HUES64 (cell line): ENCODE results near the gene AUP1.
"Not testable (repeated sequence)": the region's sequence is repeated elsewhere in the genome, so short reads cannot be mapped to it uniquely, and the experiment has no call there.

Experiments
- H3K27ac ChIP-seq: 2 replicates; pipeline ENCODE4 v1.7.0; 2013; ENCODE audit warnings: low read depth, low read length, inconsistent platforms
- H3K27me3 ChIP-seq: 2 replicates; pipeline ENCODE4 v1.6.1; 2013; ENCODE audit warnings: mild to moderate bottlenecking, low read length; ENCODE audit not compliant: insufficient read depth
- H3K36me3 ChIP-seq: 2 replicates; pipeline ENCODE4 v1.6.1; 2013; ENCODE audit warnings: mild to moderate bottlenecking, low read length; ENCODE audit not compliant: insufficient read depth
- H3K4me1 ChIP-seq: 2 replicates; pipeline ENCODE4 v1.6.1; 2013; ENCODE audit warnings: mild to moderate bottlenecking, low read length, moderate library complexity; ENCODE audit not compliant: insufficient read depth
- H3K4me3 ChIP-seq: 2 replicates; pipeline ENCODE4 v1.5.1; 2013; ENCODE audit warnings: mild to moderate bottlenecking, low read length, moderate library complexity
- H3K9ac ChIP-seq: 2 replicates; pipeline ENCODE4 v1.6.1; 2013; ENCODE audit warnings: mild to moderate bottlenecking, low read depth, low read length
- H3K9me3 ChIP-seq: 2 replicates; pipeline ENCODE4 v1.6.1; 2013; ENCODE audit warnings: low read depth, low read length; ENCODE audit not compliant: insufficient read depth
- whole genome bisulfite sequencing: fragments of 150-250, 120-280 bp; methylation state at CpG from one replicate; pipeline ENCODE4 v1.1.7; 2013; ENCODE audit warnings: missing lambda C conversion rate; 5-methylcytosine and 5-hydroxymethylcytosine counted together

The AUP1 gene

DNA sequence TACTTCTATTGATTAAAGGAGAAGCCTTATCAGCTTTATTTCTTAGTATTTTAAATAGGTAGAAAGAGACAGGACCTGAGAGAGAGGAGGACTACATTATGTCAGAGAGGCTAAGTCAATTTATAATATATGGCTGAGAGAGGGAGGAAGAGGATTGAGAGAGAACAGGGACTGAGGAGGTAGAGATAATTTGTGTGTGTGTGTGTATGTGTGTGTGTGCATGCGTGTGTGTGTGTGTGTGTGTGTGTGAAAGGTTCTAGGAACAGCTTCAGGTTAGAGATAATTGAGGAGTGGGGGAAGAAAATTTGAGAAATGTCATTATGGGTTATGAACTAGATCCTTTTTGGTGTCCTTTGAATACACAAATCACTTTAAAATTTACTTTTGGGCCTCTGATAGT lies 40.2 kb upstream of the AUP1 start:
- Histone ChIP-seq H3K27ac (no peak overlapping the region), H3K4me3 (no peak overlapping the region), H3K27me3 (peaks cover 5% of the 10 kb centered on the region; the same call in 1 of the 2 replicates), H3K4me1 (no peaks in the 10 kb centered on the region), H3K9me3 (no peaks in the 10 kb centered on the region), H3K36me3 (no peaks in the 10 kb centered on the region), H3K9ac (no peak overlapping the region)
- 84% methylated on average over 1 of the region's 1 CpG for WGBS

DNA sequence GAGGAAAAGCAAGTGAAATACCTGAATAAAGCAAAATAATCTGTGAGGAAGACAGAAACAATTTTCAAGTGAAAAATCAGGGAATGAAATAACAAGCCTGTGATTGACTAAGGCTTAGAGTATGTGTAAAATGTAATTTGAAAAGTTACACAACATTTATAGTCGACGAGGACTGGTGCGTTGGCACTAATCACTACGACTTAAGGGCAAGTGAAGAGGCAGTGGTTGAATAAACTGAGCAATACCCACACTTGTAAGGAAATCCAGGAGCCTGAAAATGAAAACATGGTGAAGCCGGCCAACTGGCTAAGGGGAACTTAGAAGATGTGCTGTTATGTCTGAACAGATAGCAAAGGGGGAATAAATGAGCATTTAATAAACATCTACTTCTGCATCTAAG lies 38.4 kb upstream of the AUP1 start:
- Histone ChIP-seq H3K27ac (no peak overlapping the region), H3K4me1 (no peaks in the 10 kb centered on the region), H3K27me3 (peaks cover 7% of the 10 kb centered on the region), H3K9me3 (no peaks in the 10 kb centered on the region), H3K4me3 (no peak overlapping the region), H3K9ac (no peak overlapping the region), H3K36me3 (no peaks in the 10 kb centered on the region)
- 94% methylated on average over 5 of the region's 5 CpGs for WGBS

DNA sequence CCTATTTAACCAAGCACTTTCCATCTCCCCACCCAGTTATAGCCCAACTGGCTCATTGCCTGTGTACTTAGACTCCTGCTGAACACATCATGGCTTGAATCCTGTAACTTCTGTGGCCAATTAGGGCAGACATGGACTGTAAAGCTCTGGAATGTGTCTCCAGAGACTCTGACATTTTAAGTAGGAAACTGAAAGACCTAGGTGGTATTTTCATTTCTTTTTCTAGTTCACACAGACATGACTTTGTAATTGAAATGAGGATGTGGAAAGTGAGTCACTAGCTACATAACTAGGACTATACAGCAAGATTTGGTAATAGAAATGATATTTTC lies 37.2 kb upstream of the AUP1 start:
- Histone ChIP-seq H3K36me3 (no peaks in the 10 kb centered on the region), H3K4me3 (no peak overlapping the region), H3K9ac (no peak overlapping the region), H3K9me3 (no peaks in the 10 kb centered on the region), H3K4me1 (no peaks in the 10 kb centered on the region), H3K27me3 (peaks cover 9% of the 10 kb centered on the region), H3K27ac (no peak overlapping the region)

DNA sequence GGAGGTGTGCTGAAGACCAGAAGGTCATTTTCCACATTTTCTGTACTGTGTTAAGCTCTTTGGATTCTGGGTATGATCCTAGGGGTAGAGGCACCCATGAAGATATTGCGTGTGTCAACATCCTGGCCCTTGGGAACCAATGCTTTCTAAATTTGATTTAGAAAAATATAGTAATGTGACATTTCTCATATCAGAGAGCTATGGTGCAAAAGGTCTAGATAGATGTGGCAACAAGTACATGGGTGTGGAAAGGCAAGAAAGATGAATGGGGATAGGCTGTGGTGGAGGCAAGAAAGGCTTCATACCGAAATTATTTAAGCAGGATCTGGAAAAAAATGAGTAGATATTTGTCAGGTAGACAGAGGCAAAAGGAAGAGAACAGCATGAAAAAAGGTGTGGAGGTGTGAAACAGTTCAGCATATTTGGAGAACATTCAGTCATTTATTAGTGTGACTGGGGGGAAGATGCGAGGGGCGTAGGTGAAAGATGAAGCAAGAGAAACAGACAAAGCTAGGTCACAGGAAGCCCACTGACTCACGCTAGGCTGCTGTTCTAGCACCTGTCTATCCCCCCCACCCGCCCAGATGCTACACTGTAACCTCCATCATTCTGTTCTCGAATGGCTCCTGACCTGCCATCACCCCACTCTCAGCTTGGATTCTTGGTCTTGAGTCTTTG lies 36.7 kb upstream of the AUP1 start:
- Histone ChIP-seq H3K4me3 (no peak overlapping the region), H3K4me1 (no peaks in the 10 kb centered on the region), H3K9me3 (no peaks in the 10 kb centered on the region), H3K9ac (no peak overlapping the region), H3K36me3 (no peaks in the 10 kb centered on the region), H3K27me3 (peaks cover 14% of the 10 kb centered on the region), H3K27ac (no peak overlapping the region)
- 86% methylated on average over 7 of the region's 7 CpGs for WGBS

DNA sequence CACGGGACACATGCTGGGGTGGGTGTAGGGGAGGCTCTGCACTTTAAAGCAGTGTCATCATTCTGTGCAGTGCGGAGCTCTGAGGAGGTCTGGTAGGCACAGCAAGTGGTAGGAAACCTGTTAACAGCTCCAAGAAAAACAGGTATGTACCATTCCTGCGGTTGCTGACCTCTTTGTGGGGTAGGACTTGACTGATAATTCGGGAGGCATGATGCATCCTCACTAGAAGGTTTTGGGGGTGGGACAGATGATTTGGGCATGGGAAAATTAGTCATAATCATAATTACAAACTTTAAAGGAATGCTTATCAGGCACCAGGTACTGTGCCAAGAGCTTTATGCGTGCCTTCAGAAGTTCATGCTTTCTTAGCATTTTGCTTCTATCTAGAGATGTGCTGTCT lies 34.7 kb upstream of the AUP1 start:
- Histone ChIP-seq H3K27ac (no peak overlapping the region), H3K27me3 (peaks cover 18% of the 10 kb centered on the region), H3K4me1 (peaks cover 8% of the 10 kb centered on the region), H3K4me3 (no peak overlapping the region), H3K9ac (no peak overlapping the region), H3K36me3 (no peaks in the 10 kb centered on the region), H3K9me3 (no peaks in the 10 kb centered on the region)
- 82% methylated on average over 5 of the region's 5 CpGs for WGBS

DNA sequence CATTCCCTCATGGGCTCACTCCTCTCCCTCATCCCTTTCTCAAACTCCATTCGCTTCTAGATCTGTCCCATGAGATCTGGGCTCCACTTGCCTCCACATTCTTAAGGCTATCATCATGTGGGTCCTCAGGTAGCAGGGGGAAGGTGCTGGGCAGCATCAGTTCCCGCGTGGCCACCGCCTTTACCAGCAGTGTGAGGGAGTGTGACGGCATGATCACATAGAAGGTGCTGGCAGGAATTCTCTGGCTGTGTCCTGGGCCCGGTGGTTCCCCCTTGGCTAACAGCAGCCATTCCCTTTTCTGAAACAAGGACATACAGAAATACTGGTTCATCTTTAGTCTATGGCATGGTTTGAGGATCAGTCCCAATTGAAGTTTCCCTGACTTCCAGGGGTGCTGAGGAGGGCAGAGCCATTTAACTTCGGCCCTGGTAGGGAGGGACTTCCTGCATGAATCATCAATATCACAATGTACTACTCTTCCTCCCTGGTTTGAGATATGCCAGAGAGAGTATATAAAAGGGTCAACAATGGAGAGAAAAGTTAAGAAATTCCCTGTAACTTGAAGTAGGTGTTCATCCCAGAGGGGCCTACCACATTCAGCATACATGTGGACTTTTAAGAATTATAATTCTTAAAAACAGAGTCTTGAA lies 32.7 kb upstream of the AUP1 start:
- 83% methylated on average over 7 of the region's 7 CpGs for WGBS
- Histone ChIP-seq H3K4me1 (peaks cover 8% of the 10 kb centered on the region), H3K4me3 (no peak overlapping the region), H3K9me3 (no peaks in the 10 kb centered on the region), H3K36me3 (no peaks in the 10 kb centered on the region), H3K9ac (no peak overlapping the region), H3K27me3 (peaks cover 16% of the 10 kb centered on the region), H3K27ac (no peak overlapping the region)

DNA sequence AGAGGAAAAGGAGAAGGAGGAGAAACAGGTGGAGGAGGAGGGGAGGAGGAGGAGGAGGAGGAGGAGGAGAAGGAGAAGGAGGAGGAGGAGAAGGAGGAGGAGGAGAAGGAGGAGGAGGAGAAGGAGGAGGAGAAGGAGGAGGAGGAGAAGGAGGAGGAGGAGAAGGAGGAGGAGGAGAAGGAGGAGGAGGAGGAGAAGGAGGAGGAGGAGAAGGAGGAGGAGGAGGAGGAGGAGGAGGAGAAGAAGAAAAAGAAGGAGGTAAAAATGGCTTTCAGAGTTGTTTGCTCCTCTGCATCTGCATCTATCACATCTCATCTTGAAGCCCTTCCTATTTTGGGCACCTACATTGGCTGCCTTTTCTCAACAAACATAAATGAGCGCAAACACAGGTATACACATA lies 31.5 kb upstream of the AUP1 start:
- H3K27me3 ChIP-seq, result peaks cover 18% of the 10 kb centered on the region
- not testable (repeated sequence) for H3K9me3 ChIP-seq, H3K27ac ChIP-seq, H3K4me1 ChIP-seq, H3K9ac ChIP-seq, H3K36me3 ChIP-seq, H3K4me3 ChIP-seq
- WGBS, result 94% methylated on average over 1 of the region's 1 CpG

DNA sequence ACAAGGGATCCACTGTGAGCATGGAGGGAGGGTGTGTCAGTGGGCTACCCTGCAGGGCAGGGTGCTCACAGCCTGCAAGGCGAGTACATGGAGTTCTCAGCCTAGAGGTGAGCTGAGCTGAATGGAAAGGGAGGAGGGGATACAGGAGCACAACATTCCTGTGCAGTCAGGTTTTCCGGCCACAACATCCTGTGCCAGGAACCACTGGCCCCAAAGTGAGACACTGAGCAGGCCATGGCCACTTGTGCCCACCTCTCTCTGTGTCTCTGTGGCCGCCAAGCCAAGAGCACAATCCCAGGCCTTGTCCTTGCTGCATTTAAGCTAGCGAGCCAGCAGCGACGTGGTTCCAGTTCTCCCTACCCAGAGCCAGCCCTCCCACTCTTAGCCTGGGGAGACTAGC lies 31.1 kb upstream of the AUP1 start:
- Histone ChIP-seq H3K9ac (no peak overlapping the region), H3K36me3 (no peaks in the 10 kb centered on the region), H3K4me3 (no peak overlapping the region), H3K27ac (no peak overlapping the region), H3K9me3 (no peaks in the 10 kb centered on the region), H3K4me1 (peaks cover 8% of the 10 kb centered on the region), H3K27me3 (peaks cover 22% of the 10 kb centered on the region)
- WGBS, result 60% methylated on average over 6 of the region's 6 CpGs

DNA sequence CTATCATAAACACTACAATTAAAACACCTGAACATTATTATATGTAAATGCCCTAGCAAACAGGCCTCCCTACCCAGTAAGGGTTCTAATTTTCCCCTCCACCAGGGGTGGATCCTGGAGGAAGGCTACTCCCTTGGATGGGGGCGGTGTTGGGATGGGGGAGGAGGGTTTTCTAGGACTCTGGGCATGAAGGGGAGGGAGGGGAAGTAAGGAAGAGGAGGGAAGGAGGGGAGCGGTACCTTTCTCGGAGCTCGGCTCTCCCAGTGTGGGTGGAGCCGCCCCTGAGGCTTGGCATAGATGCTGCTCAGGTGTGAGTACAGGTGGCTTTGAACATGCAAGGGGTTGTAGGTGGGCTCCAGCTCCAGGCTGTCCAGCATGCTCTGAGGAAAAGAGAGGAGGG lies 30.4 kb upstream of the AUP1 start:
- Histone ChIP-seq H3K9ac (no peak overlapping the region), H3K9me3 (no peaks in the 10 kb centered on the region), H3K27ac (no peak overlapping the region), H3K4me1 (peaks cover 8% of the 10 kb centered on the region), H3K27me3 (peaks cover 29% of the 10 kb centered on the region), H3K4me3 (no peak overlapping the region), H3K36me3 (no peaks in the 10 kb centered on the region)
- WGBS, result 35% methylated on average over 5 of the region's 5 CpGs

DNA sequence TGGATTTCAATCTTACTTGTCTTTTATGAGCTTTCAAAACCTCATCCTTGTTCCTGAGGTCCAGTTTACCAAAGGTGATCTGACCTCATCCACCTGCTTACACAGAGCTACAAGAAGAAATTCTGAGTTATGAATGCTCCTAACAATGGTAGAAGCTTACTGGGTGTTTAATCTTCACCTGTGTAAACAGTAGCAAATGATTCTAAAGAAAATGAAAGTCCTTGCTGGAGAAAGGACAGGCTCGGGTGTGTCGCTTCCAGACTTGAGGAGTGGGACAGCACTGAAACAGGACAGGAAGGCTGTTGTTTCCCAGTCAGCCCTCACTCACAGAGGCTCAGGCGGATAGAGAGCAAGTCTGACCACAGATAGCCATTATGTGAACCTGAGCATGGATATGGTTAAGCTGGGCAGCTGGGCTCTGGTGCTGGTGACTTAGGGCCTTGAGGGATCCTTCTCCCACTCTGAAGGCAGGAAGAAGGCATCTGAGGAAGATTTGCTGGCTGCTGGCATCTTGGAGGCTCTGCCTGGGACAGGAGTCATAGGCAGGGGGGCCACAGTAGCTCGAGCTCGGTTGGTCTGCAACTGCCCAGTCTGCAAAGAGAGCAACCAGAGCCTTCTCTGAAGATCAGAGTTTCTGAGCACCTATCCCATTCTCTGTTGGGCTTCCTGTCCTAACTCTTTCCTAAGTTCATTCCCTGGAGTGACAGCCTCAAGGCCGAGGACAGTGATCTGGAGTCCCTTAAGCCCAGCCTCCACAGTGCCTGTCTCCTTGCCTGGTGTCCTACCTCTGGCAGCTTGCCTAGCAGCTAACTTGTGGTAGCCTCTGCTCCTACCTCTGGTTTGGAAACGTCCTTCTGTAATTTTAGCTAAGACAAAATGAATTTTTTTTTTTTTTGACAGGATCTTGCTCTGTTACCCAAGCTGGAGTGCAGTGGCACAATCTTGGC lies 29.1 kb upstream of the AUP1 start:
- Histone ChIP-seq H3K4me1 (peaks cover 8% of the 10 kb centered on the region), H3K9me3 (no peaks in the 10 kb centered on the region), H3K9ac (no peak overlapping the region), H3K36me3 (no peaks in the 10 kb centered on the region), H3K27ac (no peak overlapping the region), H3K27me3 (peaks cover 31% of the 10 kb centered on the region), H3K4me3 (no peak overlapping the region)
- 85% methylated on average over 7 of the region's 7 CpGs for WGBS

DNA sequence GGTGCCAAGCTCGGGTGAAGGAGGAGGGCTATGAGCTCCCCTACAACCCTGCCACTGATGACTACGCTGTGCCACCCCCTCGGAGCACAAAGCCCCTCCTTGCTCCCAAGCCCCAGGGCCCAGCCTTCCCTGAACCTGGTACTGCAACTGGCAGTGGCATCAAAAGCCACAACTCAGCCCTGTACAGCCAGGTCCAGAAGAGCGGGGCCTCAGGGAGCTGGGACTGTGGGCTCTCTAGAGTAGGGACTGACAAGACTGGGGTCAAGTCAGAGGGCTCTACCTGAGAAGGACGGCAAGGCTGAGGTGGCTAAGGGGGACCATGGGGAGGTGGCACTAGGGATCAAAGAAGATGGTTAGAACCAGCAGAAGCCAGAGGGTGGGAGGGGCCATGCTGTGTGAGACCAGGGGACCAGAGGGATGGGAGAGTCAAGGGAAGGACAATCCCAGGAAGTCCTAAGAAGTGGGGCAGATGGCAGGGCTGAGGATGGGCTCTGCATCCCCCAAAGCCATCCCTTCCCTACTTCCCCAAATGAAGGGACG lies 27.4 kb upstream of the AUP1 start:
- Histone ChIP-seq H3K9me3 (no peaks in the 10 kb centered on the region), H3K27ac (no peak overlapping the region), H3K27me3 (peaks cover 46% of the 10 kb centered on the region), H3K4me1 (peaks cover 17% of the 10 kb centered on the region), H3K9ac (no peak overlapping the region), H3K36me3 (no peaks in the 10 kb centered on the region), H3K4me3 (no peak overlapping the region)
- 87% methylated on average over 6 of the region's 6 CpGs for WGBS
